NCI-H187 (cell line): ENCODE results near the gene GPR78.

Source experiments
- DNase-seq, 2 experiments: peaks; one replicate each; lab custom pipeline; 2025; lab: John Stamatoyannopoulos, UW

Gene GPR78

GRCh38 chr4:8580321-8581093, at the start of gene GPR78:
TSS of gene GPR78 (plus strand) at chr4:8580392. CDS start at chr4:8580983, 591 bp downstream.
- no peak for DNase-seq

- DNase-seq: no peak
Measured at GRCh38 chr4:8532245-8532781, 47.9 kb upstream of the GPR78 start.

- DNase-seq: no peak
Measured at GRCh38 chr4:8533274-8533865, 46.8 kb upstream of the GPR78 start.

- no peak for DNase-seq
Measured at GRCh38 chr4:8534129-8534528, 46.1 kb upstream of the GPR78 start.

- no peak for DNase-seq
Measured at GRCh38 chr4:8534611-8535010, 45.6 kb upstream of the GPR78 start.

GRCh38 chr4:8536467-8536866, 43.7 kb upstream of the GPR78 start:
- no peak for DNase-seq

- DNase-seq: no peak
Measured at GRCh38 chr4:8537041-8537461, 43.1 kb upstream of the GPR78 start.

- DNase-seq: no peak
Measured at GRCh38 chr4:8538076-8538702, 42.0 kb upstream of the GPR78 start.

- DNase-seq: no peak
Measured at GRCh38 chr4:8538703-8539567, 41.3 kb upstream of the GPR78 start.

GRCh38 chr4:8539661-8540060, 40.5 kb upstream of the GPR78 start:
- no peak for DNase-seq

GRCh38 chr4:8540072-8540471, 40.1 kb upstream of the GPR78 start:
- DNase-seq: no peak

- DNase-seq: no peak
Measured at GRCh38 chr4:8540586-8540985, 39.6 kb upstream of the GPR78 start.

- DNase-seq: no peak
Measured at GRCh38 chr4:8540991-8541390, 39.2 kb upstream of the GPR78 start.

GRCh38 chr4:8541981-8542715, 38.0 kb upstream of the GPR78 start:
- DNase-seq: no peak

GRCh38 chr4:8542776-8543525, 37.2 kb upstream of the GPR78 start:
- no peak for DNase-seq

- DNase-seq: no peak
Measured at GRCh38 chr4:8543623-8544022, 36.6 kb upstream of the GPR78 start.

- DNase-seq: no peak
Measured at GRCh38 chr4:8544282-8544681, 35.9 kb upstream of the GPR78 start.

- DNase-seq: no peak
Measured at GRCh38 chr4:8544741-8545438, 35.3 kb upstream of the GPR78 start.

- no peak for DNase-seq
Measured at GRCh38 chr4:8545439-8545765, 34.8 kb upstream of the GPR78 start.

GRCh38 chr4:8546766-8547107, 33.5 kb upstream of the GPR78 start:
- no peak for DNase-seq
